Body of pancreas (tissue), 4 donors: Measurements from ENCODE around the gene MEOX2.

ENCODE experiments used
- CTCF ChIP-seq, 7 experiments: fragments of 450-650 bp in 4 of 7; fragments of 200-600 bp in 3 of 7; sonication (generic) in 3 of 7; IDR thresholded peaks; one replicate each; pipeline ENCODE4 v1.5.1; 2016 to 2019; ENCODE audit warnings: antibody characterized with exemption in 7 of 7
- POLR2A ChIP-seq, 3 donors: fragments of 450-650 bp; IDR thresholded peaks; one replicate each; pipeline ENCODE4 v1.6.1; 2016; ENCODE audit warnings: antibody characterized with exemption in 3 of 3, mild to moderate bottlenecking in 2 of 3

- TF ChIP-seq CTCF (IDR thresholded peaks at IDR 0.05) = no peak
- no peak for TF ChIP-seq POLR2A (IDR thresholded peaks at IDR 0.05)
Measured at GRCh38 chr7:15679306-15679705, 7.2 kb downstream of the MEOX2 start.
